Measurements from ENCODE around the gene CCDC12.

- TF ChIP-seq CTCF (IDR thresholded peaks at IDR 0.05; ENCODE audit: borderline replicate concordance, extremely low read depth, low read length, poor library complexity, severe bottlenecking) (no peak), EZH2 (IDR thresholded peaks at IDR 0.05; ENCODE audit: borderline replicate concordance, low read depth, low read length, severe bottlenecking) (no peak)
Observed at GRCh38 chr3:46891132-46891531, 85.4 kb downstream of the CCDC12 start.

Measured in DND-41 (cell line).